AG04449 (cell line): ENCODE data around the gene VKORC1.

ENCODE experiments used
- CTCF ChIA-PET: fragments of 350-600 bp; formaldehyde crosslinking; extraction: SDS; loops from one replicate; lab custom pipeline; 2021; ENCODE audit warnings: antibody characterized with exemption; lab: Yijun Ruan, JAX
- POLR2A ChIA-PET: fragments of 400-600, 350-600 bp; formaldehyde crosslinking; extraction: SDS; loops from one replicate; lab custom pipeline; 2020; ENCODE audit warnings: antibody characterized with exemption, inconsistent platforms; lab: Yijun Ruan, JAX
- DNase-seq: peaks from one replicate; pipeline ENCODE4 v3.0.0-alpha.2; 2010; ENCODE audit warnings: low read depth, low spot score
- H3K4me3 ChIP-seq: 2 replicates; pipeline ENCODE4 v1.5.1; 2011; ENCODE audit warnings: low read depth, mild to moderate bottlenecking, control low read depth, low read length
- CTCF ChIP-seq: IDR thresholded peaks from one replicate; pipeline ENCODE4 v1.5.1; 2011; ENCODE audit warnings: mild to moderate bottlenecking, moderate library complexity, low read length, control low read depth, inconsistent platforms; ENCODE audit not compliant: insufficient read depth; ENCODE audit errors: missing control alignments

The VKORC1 gene

GRCh38 chr16:31043352-31043751 is 51.2 kb downstream of the VKORC1 start:
- ChIA-PET CTCF (interaction anchor here (2.9 kb wide), 1 partner anchor 58 kb away, joined by 13 read pairs; the partner anchor contains the start of gene HSD3B7), POLR2A (interaction anchor here (0.8 kb wide), 1 partner anchor 9 kb away, joined by 3 read pairs; no protein-coding TSS in a partner anchor)
- no peak for TF ChIP-seq CTCF
- no peak overlapping the region for H3K4me3 ChIP-seq
- DNase-seq = no peak

- DNase-seq = no peak
- no peak overlapping the region for H3K4me3 ChIP-seq
- CTCF ChIA-PET = interaction anchor here (1.4 to 2.9 kb wide), 2 partner anchors 8 to 58 kb away, joined by 5 to 13 read pairs; partner anchors contain the start of gene HSD3B7
- POLR2A ChIA-PET = interaction anchor here (0.8 to 1.4 kb wide), 2 partner anchors 8 to 22 kb away, joined by 3 read pairs; no protein-coding TSS in a partner anchor
- no peak for TF ChIP-seq CTCF
Observed at GRCh38 chr16:31042866-31043265, 51.7 kb downstream of the VKORC1 start.
